ENCODE data around the gene RACK1. TPM values are rescaled to one million over a fixed set of nuclear protein-coding genes. Genes with fewer than 3 reads are reported as not detected.

Gene RACK1
- total and polyA plus RNA-seq, 2 of the 8 experiments (the other 6 are each of a cell fraction or from before 2014, with no cell fraction given): 2,589 to 7,971 TPM

- peak; percentile 22 for TF ChIP-seq CHD7 (IDR thresholded peaks at IDR 0.05; ENCODE audit: insufficient replicate concordance, low read length)
- no peak for TF ChIP-seq KDM4A (IDR thresholded peaks at IDR 0.05; ENCODE audit: low read depth, low read length, severe bottlenecking)
- no peak for TF ChIP-seq SIN3A (conservative IDR thresholded peaks at IDR 0.05 in 1 of 2, IDR thresholded peaks at IDR 0.05 in 1 of 2; ENCODE audit: low read depth in 1 of 2, low read length in 2 of 2)
- peak; percentile 49; the same call in 1 of the 2 replicates for TF ChIP-seq SP4 (IDR thresholded peaks at IDR 0.05; ENCODE audit: low read length)
- TF ChIP-seq POLR2AphosphoS5 (IDR thresholded peaks at IDR 0.05; ENCODE audit: low read depth, low read length): peak; percentile 89
- peak; percentile 52 to 85 for TF ChIP-seq POLR2A (IDR thresholded peaks at IDR 0.05; ENCODE audit: control extremely low read depth in 1 of 2, low read depth in 2 of 2, low read length in 2 of 2)
These were observed 7.9 kb downstream of the RACK1 start (continued) for GRCh38 chr5:181235689-181236366.
